Panc1 (cell line): ENCODE measurements around the gene RNF121. TPM values are rescaled to one million over a fixed set of nuclear protein-coding genes. Genes with fewer than 3 reads are reported as not detected.

Experiments
- ATAC-seq: fragments of 200-7000 bp; cut with Tn5 transposase; 2 replicates; pipeline ENCODE4 v1.9.1; 2020; ENCODE audit warnings: mild to moderate bottlenecking, moderate library complexity
- BruUV-seq: library from RNA; stranded (reverse); fragments of 400-500 nt; replicated peaks from 2 replicates; lab custom pipeline; 2021; lab: Mats Ljungman, UMichigan
- CTCF ChIA-PET: fragments of 300-600 bp; sonication (Branson Sonifier 250); formaldehyde crosslinking; loops from one replicate; lab custom pipeline; 2022; ENCODE audit warnings: antibody characterized with exemption; lab: Charles Lee
- POLR2A ChIA-PET: fragments of 300-600 bp; sonication (Branson Sonifier 250); formaldehyde crosslinking; loops from one replicate; lab custom pipeline; 2022; ENCODE audit warnings: antibody characterized with exemption; lab: Charles Lee
- DNase-seq: peaks from one replicate; pipeline ENCODE4 v3.0.0-alpha.2; 2010; ENCODE audit warnings: low read depth, low spot score
- H3K27ac ChIP-seq: 2 replicates; pipeline ENCODE4 v1.5.1; 2011; ENCODE audit warnings: mild to moderate bottlenecking, low read length, inconsistent platforms
- H3K27me3 ChIP-seq: fragments of 200-500 bp; sonication (Bioruptor generic); 2 replicates; pipeline ENCODE4 v1.6.0; 2014; ENCODE audit warnings: low read length, inconsistent platforms; ENCODE audit not compliant: control insufficient read depth, insufficient read depth
- H3K36me3 ChIP-seq: fragments of 200-500 bp; sonication (Bioruptor generic); 2 replicates; pipeline ENCODE4 v1.5.1; 2014; ENCODE audit warnings: inconsistent platforms, mild to moderate bottlenecking, low read length, moderate library complexity; ENCODE audit not compliant: control insufficient read depth, insufficient read depth
- H3K4me1 ChIP-seq: 2 replicates; pipeline ENCODE4 v1.5.1; 2011; ENCODE audit warnings: inconsistent platforms, mild to moderate bottlenecking, low read length, moderate library complexity; ENCODE audit not compliant: control insufficient read depth, insufficient read depth
- H3K4me3 ChIP-seq, 2 experiments: 2 replicates each; pipeline ENCODE4 v1.5.1; 2011 to 2012; ENCODE audit warnings: low read depth in 2 of 2, low read length in 2 of 2, mild to moderate bottlenecking in 2 of 2, inconsistent platforms in 1 of 2, moderate library complexity in 1 of 2
- H3K9me3 ChIP-seq: fragments of 200-500 bp; sonication (Bioruptor generic); 2 replicates; pipeline ENCODE4 v1.5.1; 2014; ENCODE audit warnings: low read depth, mild to moderate bottlenecking, inconsistent platforms, low read length, moderate library complexity; ENCODE audit not compliant: control insufficient read depth, insufficient read depth
- POLR2AphosphoS5 ChIP-seq: IDR thresholded peaks from 2 replicates; pipeline ENCODE4 v1.6.1; 2012; ENCODE audit warnings: mild to moderate bottlenecking, low read depth, low read length, moderate library complexity
- SIN3A ChIP-seq: IDR thresholded peaks from 2 replicates; pipeline ENCODE4 v1.6.1; 2012; ENCODE audit warnings: low read depth, mild to moderate bottlenecking, low read length, moderate library complexity, borderline replicate concordance; ENCODE audit not compliant: insufficient read depth
- TCF7L2 ChIP-seq: IDR thresholded peaks from 2 replicates; pipeline ENCODE4 v1.6.1; 2011; ENCODE audit warnings: mild to moderate bottlenecking, low read depth, low read length, inconsistent platforms
- in situ Hi-C: cut with HindIII; loops from 2 replicates; pipeline ENCODE4 v1.10.0; 2016; ENCODE audit warnings: low sequenced_read_pairs, low pct_unique_long_range_greater_than_20kb
- intact Hi-C: fragments of 100-400 bp; cut with micrococcal nuclease; formaldehyde crosslinking; loops from one replicate; pipeline ENCODE4 v1.10.0; 2022; ENCODE audit not compliant: unreplicated experiment
- total RNA-seq: library from RNA; stranded (reverse); gene quantifications from one replicate; pipeline ENCODE4 v1.2.1, GENCODE V29; 2021; ENCODE audit not compliant: unreplicated experiment
- TF ChIP-seq, protein P1 (sequence below): fragments of 450-650 bp; IDR thresholded peaks from 2 replicates; pipeline ENCODE4 v1.5.1; 2017; ENCODE audit warnings: mild to moderate bottlenecking
- TF ChIP-seq, protein P2 (sequence below), 2 experiments: IDR thresholded peaks; 2 replicates each; pipeline ENCODE4 v1.6.1; 2011 to 2012; ENCODE audit warnings: low read depth in 2 of 2, control low read depth in 1 of 2, low read length in 1 of 2, mild to moderate bottlenecking in 1 of 2, moderate library complexity in 1 of 2; ENCODE audit not compliant: insufficient read depth in 1 of 2

The RNF121 gene
- total RNA-seq, 1 experiment from 2014 or later, result 69.6 TPM

DNA sequence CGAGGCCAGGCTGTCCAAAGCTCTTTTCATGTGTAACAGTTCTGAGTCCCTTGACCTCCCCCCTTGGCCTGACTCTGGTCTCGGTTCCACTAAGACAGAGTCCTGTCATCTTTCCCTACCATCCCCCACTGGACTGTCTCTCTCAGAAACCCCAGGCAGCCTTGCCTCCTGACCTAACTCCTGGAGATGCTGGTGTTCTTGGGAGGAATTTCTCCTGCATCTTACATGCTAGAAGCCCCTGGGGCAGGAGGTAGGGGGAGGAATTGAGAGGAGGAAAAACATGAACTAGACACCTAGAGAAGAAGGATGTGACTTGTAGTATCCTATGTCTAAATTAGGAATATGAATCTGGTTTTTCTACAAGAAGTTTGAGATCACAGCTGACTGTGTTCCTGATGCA lies 69.2 kb downstream of the RNF121 start:
- TF ChIP-seq POLR2AphosphoS5 (no peak), SIN3A (no peak), TCF7L2 (no peak)
- TF ChIP-seq, protein P1, sequence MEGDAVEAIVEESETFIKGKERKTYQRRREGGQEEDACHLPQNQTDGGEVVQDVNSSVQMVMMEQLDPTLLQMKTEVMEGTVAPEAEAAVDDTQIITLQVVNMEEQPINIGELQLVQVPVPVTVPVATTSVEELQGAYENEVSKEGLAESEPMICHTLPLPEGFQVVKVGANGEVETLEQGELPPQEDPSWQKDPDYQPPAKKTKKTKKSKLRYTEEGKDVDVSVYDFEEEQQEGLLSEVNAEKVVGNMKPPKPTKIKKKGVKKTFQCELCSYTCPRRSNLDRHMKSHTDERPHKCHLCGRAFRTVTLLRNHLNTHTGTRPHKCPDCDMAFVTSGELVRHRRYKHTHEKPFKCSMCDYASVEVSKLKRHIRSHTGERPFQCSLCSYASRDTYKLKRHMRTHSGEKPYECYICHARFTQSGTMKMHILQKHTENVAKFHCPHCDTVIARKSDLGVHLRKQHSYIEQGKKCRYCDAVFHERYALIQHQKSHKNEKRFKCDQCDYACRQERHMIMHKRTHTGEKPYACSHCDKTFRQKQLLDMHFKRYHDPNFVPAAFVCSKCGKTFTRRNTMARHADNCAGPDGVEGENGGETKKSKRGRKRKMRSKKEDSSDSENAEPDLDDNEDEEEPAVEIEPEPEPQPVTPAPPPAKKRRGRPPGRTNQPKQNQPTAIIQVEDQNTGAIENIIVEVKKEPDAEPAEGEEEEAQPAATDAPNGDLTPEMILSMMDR, result no peak
- TF ChIP-seq, protein P2, sequence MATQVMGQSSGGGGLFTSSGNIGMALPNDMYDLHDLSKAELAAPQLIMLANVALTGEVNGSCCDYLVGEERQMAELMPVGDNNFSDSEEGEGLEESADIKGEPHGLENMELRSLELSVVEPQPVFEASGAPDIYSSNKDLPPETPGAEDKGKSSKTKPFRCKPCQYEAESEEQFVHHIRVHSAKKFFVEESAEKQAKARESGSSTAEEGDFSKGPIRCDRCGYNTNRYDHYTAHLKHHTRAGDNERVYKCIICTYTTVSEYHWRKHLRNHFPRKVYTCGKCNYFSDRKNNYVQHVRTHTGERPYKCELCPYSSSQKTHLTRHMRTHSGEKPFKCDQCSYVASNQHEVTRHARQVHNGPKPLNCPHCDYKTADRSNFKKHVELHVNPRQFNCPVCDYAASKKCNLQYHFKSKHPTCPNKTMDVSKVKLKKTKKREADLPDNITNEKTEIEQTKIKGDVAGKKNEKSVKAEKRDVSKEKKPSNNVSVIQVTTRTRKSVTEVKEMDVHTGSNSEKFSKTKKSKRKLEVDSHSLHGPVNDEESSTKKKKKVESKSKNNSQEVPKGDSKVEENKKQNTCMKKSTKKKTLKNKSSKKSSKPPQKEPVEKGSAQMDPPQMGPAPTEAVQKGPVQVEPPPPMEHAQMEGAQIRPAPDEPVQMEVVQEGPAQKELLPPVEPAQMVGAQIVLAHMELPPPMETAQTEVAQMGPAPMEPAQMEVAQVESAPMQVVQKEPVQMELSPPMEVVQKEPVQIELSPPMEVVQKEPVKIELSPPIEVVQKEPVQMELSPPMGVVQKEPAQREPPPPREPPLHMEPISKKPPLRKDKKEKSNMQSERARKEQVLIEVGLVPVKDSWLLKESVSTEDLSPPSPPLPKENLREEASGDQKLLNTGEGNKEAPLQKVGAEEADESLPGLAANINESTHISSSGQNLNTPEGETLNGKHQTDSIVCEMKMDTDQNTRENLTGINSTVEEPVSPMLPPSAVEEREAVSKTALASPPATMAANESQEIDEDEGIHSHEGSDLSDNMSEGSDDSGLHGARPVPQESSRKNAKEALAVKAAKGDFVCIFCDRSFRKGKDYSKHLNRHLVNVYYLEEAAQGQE (IDR thresholded peaks at IDR 0.05; ENCODE audit: insufficient read depth in 1 of 2, low read depth in 2 of 2, low read length in 1 of 2), result no peak
- Histone ChIP-seq H3K27ac (no peak overlapping the region), H3K4me1 (no peaks in the 10 kb centered on the region), H3K36me3 (peaks cover 2% of the 10 kb centered on the region; the same call in 1 of the 2 replicates), H3K4me3 (no peak overlapping the region), H3K27me3 (no peaks in the 10 kb centered on the region), H3K9me3 (no peaks in the 10 kb centered on the region)
- no TSS peak for BruUV-seq
- no peak for DNase-seq
- ChIA-PET POLR2A (interaction anchor here (0.6 kb wide), 1 partner anchor 16 kb away, joined by 4 read pairs; no protein-coding TSS in a partner anchor), CTCF (interaction anchor here (0.6 to 0.9 kb wide), 2 partner anchors 21 to 92 kb away, joined by 3 read pairs; no protein-coding TSS in a partner anchor)
- in situ Hi-C loops, result no loop called here
- ATAC-seq, result no peak
- intact Hi-C loops, result no loop called here

DNA sequence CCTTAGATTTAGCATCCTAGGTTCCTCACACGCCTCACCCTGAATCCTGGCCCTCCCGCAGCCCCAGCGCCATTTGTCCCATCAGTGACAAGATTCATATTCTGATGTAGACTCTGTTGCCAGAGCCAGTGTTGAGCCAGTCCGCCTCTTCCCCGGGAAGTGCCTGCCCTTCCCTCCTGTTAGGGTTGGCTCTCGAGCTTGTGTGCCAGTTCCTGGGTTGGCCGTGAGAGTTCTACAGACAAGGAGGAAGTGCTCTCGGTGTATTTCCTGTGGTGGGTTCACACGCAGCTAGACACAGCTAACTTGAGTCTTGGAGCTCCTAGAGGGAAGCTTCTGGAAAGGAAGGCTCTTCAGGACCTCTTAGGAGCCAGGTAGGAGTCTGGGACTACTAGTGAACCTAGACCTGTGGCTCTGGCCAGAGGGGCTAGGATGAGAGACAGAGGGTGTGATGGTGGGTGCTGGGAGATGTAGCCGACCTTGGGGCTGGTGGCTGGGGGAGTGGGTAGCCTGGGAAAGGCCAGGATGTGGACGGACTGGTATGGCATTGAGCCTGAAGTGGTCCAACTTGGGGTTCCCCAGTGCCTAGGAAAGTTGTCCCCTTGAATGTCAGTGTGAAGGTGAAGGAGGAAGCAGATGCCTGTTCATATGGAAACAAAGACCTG lies 69.9 kb downstream of the RNF121 start, which contains the start of gene IL18BP:
IL18BP (plus strand) TSS at position 261 of the 662 bp plus-strand sequence. CDS start 1,076 bp downstream, outside the sequence.
- POLR2A ChIA-PET, result no interaction called here
- no peaks in the 10 kb centered on the region for H3K27me3 ChIP-seq
- no peaks in the 10 kb centered on the region for H3K9me3 ChIP-seq
- DNase-seq (no peak), ATAC-seq (no peak)
- CTCF ChIA-PET, result interaction anchor here (0.6 kb wide), 1 partner anchor 91 kb away, joined by 3 read pairs; no protein-coding TSS in a partner anchor
- TF ChIP-seq TCF7L2, result no peak
- TF ChIP-seq, protein P1, result no peak
- peaks cover 2% of the 10 kb centered on the region; the same call in 1 of the 2 replicates for H3K36me3 ChIP-seq
- no peaks in the 10 kb centered on the region for H3K4me1 ChIP-seq
- in situ Hi-C loops, result no loop called here
- no peak within 1 kb of the TSS for H3K4me3 ChIP-seq
- BruUV-seq, result no TSS peak
- H3K27ac ChIP-seq, result no peak within 1 kb of the TSS
- intact Hi-C loops, result no loop called here
